GM12801 (cell line): ENCODE results near the gene ATP2A2.

ENCODE experiments used
- CTCF ChIP-seq: IDR thresholded peaks from one replicate; pipeline ENCODE4 v1.5.1; 2011; ENCODE audit warnings: control low read depth; ENCODE audit not compliant: insufficient read length; ENCODE audit errors: extremely low read depth

The ATP2A2 gene

GRCh38 chr12:110244829-110245228 is 36.2 kb upstream of the ATP2A2 start:
- TF ChIP-seq CTCF = no peak

GRCh38 chr12:110245369-110245772 is 35.7 kb upstream of the ATP2A2 start:
- no peak for TF ChIP-seq CTCF

GRCh38 chr12:110246636-110247339 is 34.3 kb upstream of the ATP2A2 start:
- no peak for TF ChIP-seq CTCF

GRCh38 chr12:110247340-110248095 is 33.5 kb upstream of the ATP2A2 start:
- TF ChIP-seq CTCF = no peak

- no peak for TF ChIP-seq CTCF
Observed at GRCh38 chr12:110248096-110248447, 33.0 kb upstream of the ATP2A2 start.

GRCh38 chr12:110249105-110249504 is 31.9 kb upstream of the ATP2A2 start:
- TF ChIP-seq CTCF = no peak

GRCh38 chr12:110249716-110250225 is 31.3 kb upstream of the ATP2A2 start:
- TF ChIP-seq CTCF = no peak
